AG04450 (cell line): ENCODE results near the gene CAB39. TPM values are rescaled to one million over a fixed set of nuclear protein-coding genes. Genes with fewer than 3 reads are reported as not detected.

Source experiments
- CTCF ChIA-PET: fragments of 300-600, 350-600 bp; formaldehyde crosslinking; extraction: SDS; loops from one replicate; lab custom pipeline; 2022; ENCODE audit warnings: antibody characterized with exemption, inconsistent platforms; lab: Charles Lee
- POLR2A ChIA-PET: fragments of 350-600 bp; formaldehyde crosslinking; extraction: SDS; loops from one replicate; lab custom pipeline; 2021; ENCODE audit warnings: antibody characterized with exemption, inconsistent platforms; lab: Yijun Ruan, JAX
- DNase-seq: peaks from one replicate; pipeline ENCODE4 v3.0.0-alpha.2; 2011; ENCODE audit warnings: low read depth, low spot score
- H3K27ac ChIP-seq: one replicate; pipeline ENCODE4 v1.5.1; 2012; ENCODE audit warnings: low read depth, low read length, control low read depth
- H3K27me3 ChIP-seq: one replicate; pipeline ENCODE4 v1.6.0; 2012; ENCODE audit warnings: low read length; ENCODE audit not compliant: control insufficient read depth, insufficient read depth
- H3K4me3 ChIP-seq: 2 replicates; pipeline ENCODE4 v1.5.1; 2011; ENCODE audit warnings: mild to moderate bottlenecking, low read depth, low read length, control low read depth
- H3K9me3 ChIP-seq: 2 replicates; pipeline ENCODE4 v1.5.1; 2012; ENCODE audit warnings: low read length; ENCODE audit not compliant: control insufficient read depth, insufficient read depth
- CTCF ChIP-seq: IDR thresholded peaks from 2 replicates; pipeline ENCODE4 v1.5.1; 2011; ENCODE audit warnings: low read depth, low read length, control low read depth, inconsistent platforms
- polyA plus RNA-seq: library from polyadenylated mRNA; depleted of rRNA; stranded (reverse); fragments of >200 nt; gene quantifications from 2 replicates; pipeline ENCODE4 v1.2.3, GENCODE V29; 2011

The CAB39 gene
- polyA plus RNA-seq, 1 experiment = 72.7 TPM

- Histone ChIP-seq H3K4me3 (no peak overlapping the region), H3K27ac (no peak overlapping the region), H3K27me3 (no peaks in the 10 kb centered on the region), H3K9me3 (no peaks in the 10 kb centered on the region)
- POLR2A ChIA-PET = interaction anchor here (0.5 to 1.4 kb wide), 2 partner anchors 24 to 41 kb away, joined by 3 to 4 read pairs; no protein-coding TSS in a partner anchor
- peak; percentile 65 for DNase-seq
- TF ChIP-seq CTCF = no peak
- CTCF ChIA-PET = interaction anchor here (0.9 kb wide), 1 partner anchor 12 kb away, joined by 4 read pairs; no protein-coding TSS in a partner anchor
Observed at GRCh38 chr2:230751062-230751461, 38.4 kb downstream of the CAB39 start.

GRCh38 chr2:230754200-230754599, 41.6 kb downstream of the CAB39 start:
- ChIA-PET POLR2A (no interaction called here), CTCF (no interaction called here)
- no peak overlapping the region for H3K27ac ChIP-seq

GRCh38 chr2:230757476-230757875, 44.8 kb downstream of the CAB39 start:
- no peak for TF ChIP-seq CTCF
- no peak overlapping the region for H3K4me3 ChIP-seq
- H3K27ac ChIP-seq = no peak overlapping the region
- POLR2A ChIA-PET = interaction anchor here (1.0 kb wide), 1 partner anchor 36 kb away, joined by 3 read pairs; no protein-coding TSS in a partner anchor
- CTCF ChIA-PET = interaction anchor here (1.4 kb wide), 1 partner anchor 41 kb away, joined by 7 read pairs; no protein-coding TSS in a partner anchor
- DNase-seq = no peak
- H3K9me3 ChIP-seq = no peaks in the 10 kb centered on the region
- no peaks in the 10 kb centered on the region for H3K27me3 ChIP-seq

More at GRCh38 chr2:230754200-230754599, 41.6 kb downstream of the CAB39 start:
- TF ChIP-seq CTCF = no peak
- Histone ChIP-seq H3K9me3 (no peaks in the 10 kb centered on the region), H3K27me3 (no peaks in the 10 kb centered on the region), H3K4me3 (no peak overlapping the region)
- no peak for DNase-seq

- Histone ChIP-seq H3K27ac (peak overlapping the region; percentile 66), H3K4me3 (no peak overlapping the region), H3K27me3 (no peaks in the 10 kb centered on the region), H3K9me3 (no peaks in the 10 kb centered on the region)
- no peak for TF ChIP-seq CTCF
- ChIA-PET CTCF (interaction anchor here (1.4 kb wide), 1 partner anchor 39 kb away, joined by 7 read pairs; no protein-coding TSS in a partner anchor), POLR2A (no interaction called here)
- peak; percentile 82 for DNase-seq
Observed at GRCh38 chr2:230758566-230759480, 46.2 kb downstream of the CAB39 start.
